WTC11 (cell line): ENCODE data around the gene KAZN. TPM values are rescaled to one million over a fixed set of nuclear protein-coding genes. Genes with fewer than 3 reads are reported as not detected.
A peak's percentile ranks its signal among the peaks of the same experiment; 100 is the strongest.

Experiments
- ATAC-seq: fragments of 200-7000 bp; cut with Tn5 transposase; 2 replicates; pipeline ENCODE4 v1.10.0; 2021; ENCODE audit warnings: mild to moderate bottlenecking, moderate library complexity
- CTCF ChIA-PET: fragments of 300-600 bp; sonication (Branson Sonifier 250); formaldehyde crosslinking; loops from one replicate; lab custom pipeline; 2021; ENCODE audit warnings: antibody characterized with exemption; lab: Charles Lee
- POLR2A ChIA-PET: fragments of 350-600 bp; sonication (Branson Sonifier 250); formaldehyde crosslinking; loops from one replicate; lab custom pipeline; 2021; ENCODE audit warnings: antibody characterized with exemption; lab: Charles Lee
- DNase-seq: peaks from one replicate; pipeline ENCODE4 v3.0.0; 2021; ENCODE audit warnings: low spot score
- H3K27ac Mint-ChIP-seq: 2 replicates; pipeline ENCODE4 v1.8.0; 2021; ENCODE audit warnings: mixed read lengths
- H3K27me3 Mint-ChIP-seq: 2 replicates; pipeline ENCODE4 v1.8.0; 2021; ENCODE audit warnings: low read depth, mild to moderate bottlenecking, moderate library complexity, mixed read lengths
- H3K36me3 Mint-ChIP-seq: 2 replicates; pipeline ENCODE4 v1.8.0; 2021; ENCODE audit warnings: mixed read lengths
- H3K4me1 Mint-ChIP-seq: 2 replicates; pipeline ENCODE4 v1.8.0; 2022; ENCODE audit warnings: mixed read lengths
- H3K4me3 Mint-ChIP-seq: 2 replicates; pipeline ENCODE4 v1.8.0; 2021; ENCODE audit warnings: mild to moderate bottlenecking, moderate library complexity, mixed read lengths
- H3K9me3 Mint-ChIP-seq: 2 replicates; pipeline ENCODE4 v1.8.0; 2021; ENCODE audit warnings: mixed read lengths
- GRHL2 ChIP-seq: fragments of 250-450 bp; sonication (Bioruptor Pico); IDR thresholded peaks from 2 replicates; pipeline ENCODE4 v1.8.0; 2022; ENCODE audit warnings: mild to moderate bottlenecking, moderate library complexity; ENCODE audit not compliant: insufficient replicate concordance, severe bottlenecking
- HMGA2 ChIP-seq: fragments of 250-450 bp; sonication (Bioruptor Pico); IDR thresholded peaks from 2 replicates; pipeline ENCODE4 v1.4.0; 2021; ENCODE audit warnings: mild to moderate bottlenecking, moderate library complexity
- JUN ChIP-seq: sonication (generic); formaldehyde crosslinking; IDR thresholded peaks from 2 replicates; pipeline ENCODE4 v1.8.0; 2023; ENCODE audit warnings: mild to moderate bottlenecking, missing genetic modification reagents
- KAT7 ChIP-seq: sonication (generic); formaldehyde crosslinking; IDR thresholded peaks from 2 replicates; pipeline ENCODE4 v1.8.1; 2023; ENCODE audit warnings: missing genetic modification reagents, mild to moderate bottlenecking, borderline replicate concordance
- MXD4 ChIP-seq: fragments of 250-450 bp; sonication (Bioruptor Pico); IDR thresholded peaks from 2 replicates; pipeline ENCODE4 v1.8.0; 2021; ENCODE audit warnings: mild to moderate bottlenecking, moderate library complexity, borderline replicate concordance
- NFATC4 ChIP-seq: fragments of 250-450 bp; sonication (Bioruptor Pico); IDR thresholded peaks from 2 replicates; pipeline ENCODE4 v1.9.0; 2021; ENCODE audit warnings: mild to moderate bottlenecking
- NR2C2 ChIP-seq: sonication (generic); formaldehyde crosslinking; IDR thresholded peaks from 2 replicates; pipeline ENCODE4 v1.8.0; 2022; ENCODE audit warnings: mild to moderate bottlenecking, missing genetic modification reagents
- OVOL2 ChIP-seq: fragments of 250-450 bp; sonication (Bioruptor Pico); IDR thresholded peaks from 2 replicates; pipeline ENCODE4 v1.9.0; 2021; ENCODE audit warnings: mild to moderate bottlenecking, borderline replicate concordance
- SMAD4 ChIP-seq: sonication (generic); formaldehyde crosslinking; IDR thresholded peaks from 2 replicates; pipeline ENCODE4 v1.8.0; 2022; ENCODE audit warnings: mild to moderate bottlenecking, missing genetic modification reagents
- SP1 ChIP-seq: sonication (generic); formaldehyde crosslinking; conservative IDR thresholded peaks from 2 replicates; pipeline ENCODE4 v1.8.1; 2022; ENCODE audit warnings: missing genetic modification reagents
- TEAD4 ChIP-seq: sonication (generic); formaldehyde crosslinking; IDR thresholded peaks from 2 replicates; pipeline ENCODE4 v1.8.0; 2022; ENCODE audit warnings: mild to moderate bottlenecking, missing genetic modification reagents
- ZNF219 ChIP-seq: sonication (generic); formaldehyde crosslinking; IDR thresholded peaks from 2 replicates; pipeline ENCODE4 v1.8.0; 2023; ENCODE audit warnings: missing genetic modification reagents, mild to moderate bottlenecking, borderline replicate concordance
- ZNF263 ChIP-seq: sonication (generic); formaldehyde crosslinking; IDR thresholded peaks from 2 replicates; pipeline ENCODE4 v1.8.1; 2022; ENCODE audit warnings: low read depth, mild to moderate bottlenecking, moderate library complexity, missing genetic modification reagents
- total RNA-seq: library from RNA; stranded (reverse); gene quantifications from 3 replicates; pipeline ENCODE4 v1.2.3, GENCODE V29; 2021
- TF ChIP-seq, protein P1 (sequence below): sonication (generic); formaldehyde crosslinking; conservative IDR thresholded peaks from 2 replicates; pipeline ENCODE4 v1.8.1; 2022; ENCODE audit warnings: mild to moderate bottlenecking, missing genetic modification reagents
- TF ChIP-seq, protein P2 (sequence below): sonication (generic); formaldehyde crosslinking; IDR thresholded peaks from 2 replicates; pipeline ENCODE4 v1.8.1; 2022; ENCODE audit warnings: missing genetic modification reagents, borderline replicate concordance
- TF ChIP-seq, protein P3 (sequence below): sonication (generic); formaldehyde crosslinking; conservative IDR thresholded peaks from 2 replicates; pipeline ENCODE4 v1.8.1; 2023; ENCODE audit warnings: mild to moderate bottlenecking, low read depth, missing genetic modification reagents, moderate library complexity
- TF ChIP-seq, protein P4 (sequence below): sonication (generic); formaldehyde crosslinking; IDR thresholded peaks from 2 replicates; pipeline ENCODE4 v1.8.0; 2022; ENCODE audit warnings: mild to moderate bottlenecking, missing genetic modification reagents

Gene KAZN
- total RNA-seq, 1 experiment from 2014 or later = 19.9 TPM

DNA sequence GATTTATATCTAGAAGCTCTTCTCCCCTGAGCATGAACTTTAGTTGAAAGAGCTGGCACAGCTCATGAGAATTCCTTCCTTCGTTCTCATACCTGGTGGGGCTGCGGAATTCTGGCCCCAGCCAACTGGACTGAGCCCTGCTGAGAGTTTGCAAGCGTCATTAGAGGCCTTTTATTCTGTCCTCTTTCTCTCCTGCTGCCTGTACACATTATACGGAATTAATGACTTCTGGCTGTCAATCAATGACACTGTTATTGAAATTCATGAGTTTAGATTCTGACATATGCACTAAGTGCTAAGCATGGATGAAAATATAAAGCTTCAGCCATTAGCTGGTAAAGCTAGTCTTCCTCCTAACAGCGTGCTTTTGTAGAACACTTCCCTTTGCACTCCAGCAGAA is 27.5 kb downstream of the KAZN start:
- no peaks in the 10 kb centered on the region; the same call in 1 of the 2 replicates for H3K27me3 Mint-ChIP-seq

DNA sequence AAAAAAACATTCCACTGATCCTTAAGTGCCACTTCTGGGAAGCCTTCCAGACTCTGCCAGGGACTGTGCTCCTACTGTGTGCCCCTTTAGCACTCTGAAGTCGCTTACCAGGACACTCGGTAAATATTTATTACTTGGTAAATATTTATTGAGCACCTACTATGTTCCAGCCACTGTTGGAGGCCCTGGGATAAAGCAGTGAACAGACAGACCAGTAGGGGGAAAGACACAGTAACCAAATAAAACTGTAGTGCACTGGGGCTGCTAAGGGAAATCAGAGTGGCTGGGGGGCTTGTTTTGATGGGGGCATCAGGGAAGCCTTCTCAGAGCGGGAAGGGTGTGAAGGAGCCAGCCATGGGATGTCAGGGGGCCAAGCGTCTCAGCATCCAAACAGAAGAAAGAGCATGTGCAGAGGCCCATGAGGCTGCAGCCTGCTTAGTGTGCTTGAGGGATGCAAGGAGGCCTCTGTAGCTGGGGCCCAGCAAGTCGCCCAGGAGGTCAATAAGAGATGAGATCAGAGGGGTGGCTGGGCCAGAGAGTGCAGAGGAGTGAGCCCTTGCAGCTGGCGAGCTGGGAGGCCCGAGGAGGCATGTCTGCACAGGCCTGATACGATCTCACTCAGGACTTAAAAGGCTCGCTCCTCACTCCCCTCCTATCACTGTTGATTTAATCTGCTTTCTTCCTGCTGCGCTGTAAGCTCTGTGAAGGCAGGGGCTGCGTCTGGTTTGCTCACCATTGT is 28.6 kb downstream of the KAZN start:
- H3K27me3 Mint-ChIP-seq = no peaks in the 10 kb centered on the region; the same call in 1 of the 2 replicates
- H3K36me3 Mint-ChIP-seq = peaks cover 3% of the 10 kb centered on the region; the same call in 1 of the 2 replicates
- peak overlapping the region; percentile 74 for H3K27ac Mint-ChIP-seq
- H3K9me3 Mint-ChIP-seq = peaks cover 10% of the 10 kb centered on the region
- peak; percentile 66 for ATAC-seq
- ChIA-PET CTCF (interaction anchor here (0.8 kb wide), 1 partner anchor 175 kb away, joined by 3 read pairs; no protein-coding TSS in a partner anchor), POLR2A (no interaction called here)
- TF ChIP-seq JUN (CRISPR knock-in tag) (no peak), GRHL2 (CRISPR knock-in tag) (no peak), KAT7 (no peak), ZNF263 (CRISPR knock-in tag) (no peak), SP1 (CRISPR knock-in tag) (no peak), NFATC4 (CRISPR knock-in tag) (no peak)
- TF ChIP-seq, protein P1, sequence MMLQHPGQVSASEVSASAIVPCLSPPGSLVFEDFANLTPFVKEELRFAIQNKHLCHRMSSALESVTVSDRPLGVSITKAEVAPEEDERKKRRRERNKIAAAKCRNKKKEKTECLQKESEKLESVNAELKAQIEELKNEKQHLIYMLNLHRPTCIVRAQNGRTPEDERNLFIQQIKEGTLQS (CRISPR knock-in tag) = no peak
- peaks cover 42% of the 10 kb centered on the region for H3K4me1 Mint-ChIP-seq
- DNase-seq = no peak
- no peak overlapping the region for H3K4me3 Mint-ChIP-seq

More for the DNA sequence above, 27.5 kb downstream of the KAZN start:
- Mint-ChIP-seq H3K9me3 (peaks cover 19% of the 10 kb centered on the region), H3K27ac (no peak overlapping the region), H3K4me3 (no peak overlapping the region), H3K36me3 (peaks cover 3% of the 10 kb centered on the region; the same call in 1 of the 2 replicates), H3K4me1 (peaks cover 41% of the 10 kb centered on the region)
- TF ChIP-seq SMAD4 (CRISPR knock-in tag) (no peak), OVOL2 (CRISPR knock-in tag) (no peak), NR2C2 (CRISPR knock-in tag) (no peak), HMGA2 (CRISPR knock-in tag) (no peak)
- TF ChIP-seq, protein P2, sequence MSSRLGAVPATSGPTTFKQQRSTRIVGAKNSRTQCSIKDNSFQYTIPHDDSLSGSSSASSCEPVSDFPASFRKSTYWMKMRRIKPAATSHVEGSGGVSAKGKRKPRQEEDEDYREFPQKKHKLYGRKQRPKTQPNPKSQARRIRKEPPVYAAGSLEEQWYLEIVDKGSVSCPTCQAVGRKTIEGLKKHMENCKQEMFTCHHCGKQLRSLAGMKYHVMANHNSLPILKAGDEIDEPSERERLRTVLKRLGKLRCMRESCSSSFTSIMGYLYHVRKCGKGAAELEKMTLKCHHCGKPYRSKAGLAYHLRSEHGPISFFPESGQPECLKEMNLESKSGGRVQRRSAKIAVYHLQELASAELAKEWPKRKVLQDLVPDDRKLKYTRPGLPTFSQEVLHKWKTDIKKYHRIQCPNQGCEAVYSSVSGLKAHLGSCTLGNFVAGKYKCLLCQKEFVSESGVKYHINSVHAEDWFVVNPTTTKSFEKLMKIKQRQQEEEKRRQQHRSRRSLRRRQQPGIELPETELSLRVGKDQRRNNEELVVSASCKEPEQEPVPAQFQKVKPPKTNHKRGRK (CRISPR knock-in tag) = no peak
- TF ChIP-seq, protein P3, sequence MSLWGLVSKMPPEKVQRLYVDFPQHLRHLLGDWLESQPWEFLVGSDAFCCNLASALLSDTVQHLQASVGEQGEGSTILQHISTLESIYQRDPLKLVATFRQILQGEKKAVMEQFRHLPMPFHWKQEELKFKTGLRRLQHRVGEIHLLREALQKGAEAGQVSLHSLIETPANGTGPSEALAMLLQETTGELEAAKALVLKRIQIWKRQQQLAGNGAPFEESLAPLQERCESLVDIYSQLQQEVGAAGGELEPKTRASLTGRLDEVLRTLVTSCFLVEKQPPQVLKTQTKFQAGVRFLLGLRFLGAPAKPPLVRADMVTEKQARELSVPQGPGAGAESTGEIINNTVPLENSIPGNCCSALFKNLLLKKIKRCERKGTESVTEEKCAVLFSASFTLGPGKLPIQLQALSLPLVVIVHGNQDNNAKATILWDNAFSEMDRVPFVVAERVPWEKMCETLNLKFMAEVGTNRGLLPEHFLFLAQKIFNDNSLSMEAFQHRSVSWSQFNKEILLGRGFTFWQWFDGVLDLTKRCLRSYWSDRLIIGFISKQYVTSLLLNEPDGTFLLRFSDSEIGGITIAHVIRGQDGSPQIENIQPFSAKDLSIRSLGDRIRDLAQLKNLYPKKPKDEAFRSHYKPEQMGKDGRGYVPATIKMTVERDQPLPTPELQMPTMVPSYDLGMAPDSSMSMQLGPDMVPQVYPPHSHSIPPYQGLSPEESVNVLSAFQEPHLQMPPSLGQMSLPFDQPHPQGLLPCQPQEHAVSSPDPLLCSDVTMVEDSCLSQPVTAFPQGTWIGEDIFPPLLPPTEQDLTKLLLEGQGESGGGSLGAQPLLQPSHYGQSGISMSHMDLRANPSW (CRISPR knock-in tag) = no peak
- ATAC-seq (no peak), DNase-seq (no peak)
- POLR2A ChIA-PET = no interaction called here
- CTCF ChIA-PET = no interaction called here

DNA sequence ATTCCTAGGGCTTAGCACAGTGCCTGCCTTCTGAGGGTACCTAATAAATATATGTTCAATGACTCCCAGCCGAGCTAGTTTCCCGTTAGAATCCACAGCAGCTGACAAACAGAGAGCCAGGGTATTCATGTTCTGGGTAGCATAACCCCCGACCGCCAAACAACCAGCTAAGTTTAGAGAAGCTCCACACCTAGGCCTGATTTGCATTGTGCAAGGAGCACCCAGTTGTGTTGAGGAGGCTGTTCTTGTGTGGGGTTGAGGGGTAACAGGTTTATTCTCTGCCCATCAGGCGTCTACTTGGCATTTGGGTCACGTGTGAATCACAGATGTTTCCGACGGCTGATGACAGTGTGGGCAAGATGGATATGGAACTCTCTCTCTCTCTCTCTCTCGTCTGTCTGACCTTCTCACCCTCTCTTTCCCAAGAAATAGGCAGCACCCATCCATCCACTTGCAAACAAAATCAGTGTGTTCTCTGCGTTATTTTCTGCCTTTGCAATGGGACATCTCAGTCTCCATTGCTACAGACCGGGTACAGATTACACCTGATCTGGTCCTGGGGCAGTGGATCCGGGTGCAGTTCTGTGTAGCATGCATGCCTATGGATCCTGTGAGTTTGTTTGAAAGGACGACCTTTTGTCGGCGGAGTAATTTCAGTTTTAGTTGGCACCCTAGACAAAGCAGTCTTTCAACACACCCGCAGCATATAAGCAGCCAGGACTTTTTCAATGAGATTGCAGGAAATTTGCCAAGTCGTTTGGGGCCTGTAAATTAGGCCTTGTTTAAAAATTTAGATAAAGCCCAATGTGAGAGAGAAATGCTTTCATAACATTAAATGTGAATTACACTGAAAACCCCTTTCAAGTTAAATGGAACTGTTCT is 29.4 kb downstream of the KAZN start:
- ChIA-PET POLR2A (no interaction called here), CTCF (interaction anchor here (0.8 kb wide), 1 partner anchor 174 kb away, joined by 3 read pairs; no protein-coding TSS in a partner anchor)
- Mint-ChIP-seq H3K4me1 (peaks cover 42% of the 10 kb centered on the region), H3K27ac (peak overlapping the region; percentile 68; the same call in 1 of the 2 replicates), H3K27me3 (no peaks in the 10 kb centered on the region; the same call in 1 of the 2 replicates), H3K36me3 (peaks cover 3% of the 10 kb centered on the region; the same call in 1 of the 2 replicates), H3K4me3 (no peak overlapping the region), H3K9me3 (peaks cover 5% of the 10 kb centered on the region)
- DNase-seq (no peak), ATAC-seq (peak; percentile 41)
- no peak for TF ChIP-seq MXD4
- no peak for TF ChIP-seq TEAD4 (CRISPR knock-in tag)
- TF ChIP-seq, protein P4, sequence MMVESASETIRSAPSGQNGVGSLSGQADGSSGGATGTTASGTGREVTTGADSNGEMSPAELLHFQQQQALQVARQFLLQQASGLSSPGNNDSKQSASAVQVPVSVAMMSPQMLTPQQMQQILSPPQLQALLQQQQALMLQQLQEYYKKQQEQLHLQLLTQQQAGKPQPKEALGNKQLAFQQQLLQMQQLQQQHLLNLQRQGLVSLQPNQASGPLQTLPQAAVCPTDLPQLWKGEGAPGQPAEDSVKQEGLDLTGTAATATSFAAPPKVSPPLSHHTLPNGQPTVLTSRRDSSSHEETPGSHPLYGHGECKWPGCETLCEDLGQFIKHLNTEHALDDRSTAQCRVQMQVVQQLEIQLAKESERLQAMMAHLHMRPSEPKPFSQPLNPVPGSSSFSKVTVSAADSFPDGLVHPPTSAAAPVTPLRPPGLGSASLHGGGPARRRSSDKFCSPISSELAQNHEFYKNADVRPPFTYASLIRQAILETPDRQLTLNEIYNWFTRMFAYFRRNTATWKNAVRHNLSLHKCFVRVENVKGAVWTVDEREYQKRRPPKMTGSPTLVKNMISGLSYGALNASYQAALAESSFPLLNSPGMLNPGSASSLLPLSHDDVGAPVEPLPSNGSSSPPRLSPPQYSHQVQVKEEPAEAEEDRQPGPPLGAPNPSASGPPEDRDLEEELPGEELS (CRISPR knock-in tag) = no peak
- no peak for TF ChIP-seq ZNF219 (CRISPR knock-in tag)
